Measurements from ENCODE around the gene MPP4. TPM values are rescaled to one million over a fixed set of nuclear protein-coding genes. Genes with fewer than 3 reads are reported as not detected.

The MPP4 gene
- total and polyA plus RNA-seq, 4 donors: 0.08 to 0.22 (median 0.15) TPM; not detected in 1

- Histone ChIP-seq H3K27me3 (ENCODE audit: control insufficient read depth in 3 of 3, insufficient read depth in 3 of 3, low read length in 2 of 3) (no peaks in the 10 kb centered on the region), H3K9ac (ENCODE audit: insufficient read depth in 1 of 2, low read length in 2 of 2) (no peak overlapping the region), H3K36me3 (ENCODE audit: control insufficient read depth in 4 of 4, insufficient read depth in 4 of 4, low read length in 4 of 4) (no peaks in the 10 kb centered on the region), H3K4me3 (no peak overlapping the region), H3K4me1 (ENCODE audit: control insufficient read depth in 5 of 5, insufficient read depth in 5 of 5, low read length in 5 of 5) (no peaks in the 10 kb centered on the region), H3K9me3 (ENCODE audit: control insufficient read depth in 4 of 4, insufficient read depth in 3 of 4, low read length in 3 of 4) (no peaks in the 10 kb centered on the region), H3K27ac (ENCODE audit: low read depth in 1 of 2, low read length in 1 of 2) (no peak overlapping the region)
- DNase-seq: no peak
- TF ChIP-seq CTCF (IDR thresholded peaks at IDR 0.05; ENCODE audit: control extremely low read depth, extremely low read depth): no peak
- 57 to 58% methylated on average over 9 of the region's 9 CpGs for WGBS, 2 donors
- ATAC-seq (ENCODE audit: insufficient read depth, low FRiP score): no peak
Measured at GRCh38 chr2:201680743-201681142, 17.7 kb downstream of the MPP4 start.

GRCh38 chr2:201678401-201678800 is 20.0 kb downstream of the MPP4 start:
- WGBS, 2 donors: 76 to 78% methylated on average over 6 of the region's 6 CpGs
- no peak for ATAC-seq (ENCODE audit: insufficient read depth, low FRiP score)
- no peaks in the 10 kb centered on the region for H3K9me3 ChIP-seq (ENCODE audit: control insufficient read depth in 4 of 4, insufficient read depth in 3 of 4, low read length in 3 of 4)
- no peak for TF ChIP-seq CTCF (IDR thresholded peaks at IDR 0.05; ENCODE audit: control extremely low read depth, extremely low read depth)
- no peaks in the 10 kb centered on the region for H3K4me1 ChIP-seq (ENCODE audit: control insufficient read depth in 5 of 5, insufficient read depth in 5 of 5, low read length in 5 of 5)
- no peak for DNase-seq
- no peaks in the 10 kb centered on the region for H3K36me3 ChIP-seq (ENCODE audit: control insufficient read depth in 4 of 4, insufficient read depth in 4 of 4, low read length in 4 of 4)
- H3K9ac ChIP-seq (ENCODE audit: insufficient read depth in 1 of 2, low read length in 2 of 2): no peak overlapping the region
- H3K27ac ChIP-seq (ENCODE audit: low read depth in 1 of 2, low read length in 1 of 2): no peak overlapping the region
- H3K27me3 ChIP-seq (ENCODE audit: control insufficient read depth in 3 of 3, insufficient read depth in 3 of 3, low read length in 2 of 3): no peaks in the 10 kb centered on the region
- no peak overlapping the region for H3K4me3 ChIP-seq

GRCh38 chr2:201675454-201675853 is 23.0 kb downstream of the MPP4 start:
- TF ChIP-seq CTCF (IDR thresholded peaks at IDR 0.05; ENCODE audit: control extremely low read depth, extremely low read depth): no peak
- DNase-seq (no peak), ATAC-seq (ENCODE audit: insufficient read depth, low FRiP score) (no peak)
- 82 to 89% methylated on average over 4 of the region's 4 CpGs for WGBS, 2 donors
- H3K4me1 ChIP-seq (ENCODE audit: control insufficient read depth in 5 of 5, insufficient read depth in 5 of 5, low read length in 5 of 5): no peaks in the 10 kb centered on the region
- no peak overlapping the region for H3K9ac ChIP-seq (ENCODE audit: insufficient read depth in 1 of 2, low read length in 2 of 2)
- H3K4me3 ChIP-seq: no peak overlapping the region
- no peaks in the 10 kb centered on the region for H3K27me3 ChIP-seq (ENCODE audit: control insufficient read depth in 3 of 3, insufficient read depth in 3 of 3, low read length in 2 of 3)
- no peaks in the 10 kb centered on the region for H3K9me3 ChIP-seq (ENCODE audit: control insufficient read depth in 4 of 4, insufficient read depth in 3 of 4, low read length in 3 of 4)
- H3K27ac ChIP-seq (ENCODE audit: low read depth in 1 of 2, low read length in 1 of 2): no peak overlapping the region
- H3K36me3 ChIP-seq (ENCODE audit: control insufficient read depth in 4 of 4, insufficient read depth in 4 of 4, low read length in 4 of 4): no peaks in the 10 kb centered on the region

- Histone ChIP-seq H3K4me3 (no peak overlapping the region), H3K9ac (ENCODE audit: insufficient read depth in 1 of 2, low read length in 2 of 2) (no peak overlapping the region), H3K27ac (ENCODE audit: low read depth in 1 of 2, low read length in 1 of 2) (no peak overlapping the region), H3K27me3 (ENCODE audit: control insufficient read depth in 3 of 3, insufficient read depth in 3 of 3, low read length in 2 of 3) (no peaks in the 10 kb centered on the region), H3K4me1 (ENCODE audit: control insufficient read depth in 5 of 5, insufficient read depth in 5 of 5, low read length in 5 of 5) (no peaks in the 10 kb centered on the region), H3K9me3 (ENCODE audit: control insufficient read depth in 4 of 4, insufficient read depth in 3 of 4, low read length in 3 of 4) (no peaks in the 10 kb centered on the region), H3K36me3 (ENCODE audit: control insufficient read depth in 4 of 4, insufficient read depth in 4 of 4, low read length in 4 of 4) (no peaks in the 10 kb centered on the region)
- ATAC-seq (ENCODE audit: insufficient read depth, low FRiP score) (no peak), DNase-seq (no peak)
- WGBS, 2 donors: 84 to 93% methylated on average over 3 of the region's 3 CpGs
- no peak for TF ChIP-seq CTCF (IDR thresholded peaks at IDR 0.05; ENCODE audit: control extremely low read depth, extremely low read depth)
Measured at GRCh38 chr2:201674794-201675193, 23.6 kb downstream of the MPP4 start.

Measured in lung (tissue), 12 donors.